ENCODE measurements around the gene STX4. TPM values are rescaled to one million over a fixed set of nuclear protein-coding genes. Genes with fewer than 3 reads are reported as not detected.

The STX4 gene
- total and polyA plus RNA-seq, 11 donors, result 19.5 to 73.8 (median 44.6) TPM

- peaks cover 0 to 13% (median 0%) of the 10 kb centered on the region in 9 donors for H3K36me3 ChIP-seq
- intact Hi-C loops (cut with DNase I), result loop anchor here in 2 of 10 donors (5.0 to 10.0 kb wide), 2 partner anchors 40 to 72 kb away; partner anchors contain the start of gene STX4 (in 1 of the 2)
- WGBS, 4 donors, result 78 to 90% (median 86%) methylated on average over 15 to 21 of the region's 21 CpGs
Measured at GRCh38 chr16:30992276-30992780, 41.0 kb upstream of the STX4 start.

GRCh38 chr16:30992931-30993816 lies 40.2 kb upstream of the STX4 start:
- H3K36me3 ChIP-seq, result peaks cover 0 to 4% (median 0%) of the 10 kb centered on the region in 9 donors
- no peak overlapping the region for H3K27ac ChIP-seq
- no peaks in the 10 kb centered on the region for H3K9me3 ChIP-seq
- DNase-seq (no peak), ATAC-seq (no peak)
- no peak for TF ChIP-seq POLR2A (IDR thresholded peaks at IDR 0.05)
- TF ChIP-seq, protein P1, sequence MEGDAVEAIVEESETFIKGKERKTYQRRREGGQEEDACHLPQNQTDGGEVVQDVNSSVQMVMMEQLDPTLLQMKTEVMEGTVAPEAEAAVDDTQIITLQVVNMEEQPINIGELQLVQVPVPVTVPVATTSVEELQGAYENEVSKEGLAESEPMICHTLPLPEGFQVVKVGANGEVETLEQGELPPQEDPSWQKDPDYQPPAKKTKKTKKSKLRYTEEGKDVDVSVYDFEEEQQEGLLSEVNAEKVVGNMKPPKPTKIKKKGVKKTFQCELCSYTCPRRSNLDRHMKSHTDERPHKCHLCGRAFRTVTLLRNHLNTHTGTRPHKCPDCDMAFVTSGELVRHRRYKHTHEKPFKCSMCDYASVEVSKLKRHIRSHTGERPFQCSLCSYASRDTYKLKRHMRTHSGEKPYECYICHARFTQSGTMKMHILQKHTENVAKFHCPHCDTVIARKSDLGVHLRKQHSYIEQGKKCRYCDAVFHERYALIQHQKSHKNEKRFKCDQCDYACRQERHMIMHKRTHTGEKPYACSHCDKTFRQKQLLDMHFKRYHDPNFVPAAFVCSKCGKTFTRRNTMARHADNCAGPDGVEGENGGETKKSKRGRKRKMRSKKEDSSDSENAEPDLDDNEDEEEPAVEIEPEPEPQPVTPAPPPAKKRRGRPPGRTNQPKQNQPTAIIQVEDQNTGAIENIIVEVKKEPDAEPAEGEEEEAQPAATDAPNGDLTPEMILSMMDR (IDR thresholded peaks at IDR 0.05), result no peak
- peaks cover 0 to 17% (median 12%) of the 10 kb centered on the region in 12 donors for H3K4me1 ChIP-seq
- H3K4me3 ChIP-seq, result no peak overlapping the region
- H3K27me3 ChIP-seq, result no peaks in the 10 kb centered on the region
- intact Hi-C loops (cut with DNase I), result loop anchor here in 2 of 10 donors (5.0 to 10.0 kb wide), 2 partner anchors 39 to 72 kb away; partner anchors contain the start of gene STX4 (in 1 of the 2)
- WGBS, 4 donors, result 71 to 76% (median 75%) methylated on average over 29 of the region's 29 CpGs

More at GRCh38 chr16:30992276-30992780, 41.0 kb upstream of the STX4 start:
- Histone ChIP-seq H3K4me1 (peaks cover 0 to 11% (median 6%) of the 10 kb centered on the region in 12 donors), H3K9me3 (no peaks in the 10 kb centered on the region), H3K27me3 (no peaks in the 10 kb centered on the region), H3K4me3 (no peak overlapping the region), H3K27ac (no peak overlapping the region)
- DNase-seq (no peak), ATAC-seq (no peak)
- TF ChIP-seq, protein P1 (IDR thresholded peaks at IDR 0.05), result no peak
- no peak for TF ChIP-seq POLR2A (IDR thresholded peaks at IDR 0.05)

DNA sequence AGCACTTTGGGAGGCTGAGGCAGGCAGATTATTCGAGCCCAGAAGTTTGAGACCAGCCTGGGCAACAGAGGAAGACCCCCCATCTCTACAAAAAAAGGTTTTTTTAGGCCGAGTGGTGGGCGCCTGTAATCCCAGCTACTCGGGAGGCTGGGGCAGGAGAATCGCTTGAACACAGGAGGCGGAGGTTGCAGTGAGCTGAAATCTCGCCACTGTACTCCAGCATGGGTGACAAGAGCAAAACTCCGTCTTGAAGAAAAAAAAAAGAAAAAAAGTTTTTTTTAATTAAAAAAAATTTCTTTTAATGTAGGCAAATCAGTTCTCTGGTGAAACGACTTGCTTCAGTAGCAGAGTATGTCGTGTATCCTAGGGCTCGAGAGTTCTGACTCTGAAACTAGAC lies 37.4 kb upstream of the STX4 start:
- intact Hi-C loops (cut with DNase I), result loop anchor here in 3 of 10 donors (2.0 to 10.0 kb wide), 4 partner anchors 36 to 147 kb away; partner anchors contain the start of gene STX4 (in 3 of the 3)
- H3K27me3 ChIP-seq, result no peaks in the 10 kb centered on the region
- no peaks in the 10 kb centered on the region for H3K36me3 ChIP-seq
- 83 to 88% (median 86%) methylated on average over 11 of the region's 11 CpGs for WGBS, 4 donors
- peaks cover 0 to 26% (median 14%) of the 10 kb centered on the region in 12 donors for H3K4me1 ChIP-seq
- peak overlapping the region in 7 of 12 donors; percentile 51 to 86 (median 79) for H3K27ac ChIP-seq
- DNase-seq (no peak), ATAC-seq (no peak)
- TF ChIP-seq, protein P1 (IDR thresholded peaks at IDR 0.05), result no peak
- TF ChIP-seq POLR2A (IDR thresholded peaks at IDR 0.05), result no peak
- H3K9me3 ChIP-seq, result no peaks in the 10 kb centered on the region
- H3K4me3 ChIP-seq, result peak overlapping the region in 3 of 12 donors; percentile 63 to 65 (median 64)
